Heart left ventricle (tissue), 16 donors: Measurements from ENCODE around the gene SPTBN4. TPM values are rescaled to one million over a fixed set of nuclear protein-coding genes. Genes with fewer than 3 reads are reported as not detected.

ENCODE experiments used
- ATAC-seq, 4 donors: fragments of 200-7000 bp; cut with Tn5 transposase; one replicate each; pipeline ENCODE4 v1.9.1; 2020 to 2022; ENCODE audit warnings: moderate library complexity in 4 of 4, mild to moderate bottlenecking in 3 of 4, moderate number of reproducible peaks in 1 of 4
- DNase-seq, 5 donors: peaks; one replicate each; pipeline ENCODE4 v3.0.0-alpha.2; 2020
- H3K27ac ChIP-seq, 12 donors: fragments of 200-600 bp; sonication (generic) in 4 of 12; one replicate each; pipeline versions ENCODE4 v1.5.0 to v1.8.0; 2016 to 2022; ENCODE audit warnings: mild to moderate bottlenecking in 2 of 12
- H3K27me3 ChIP-seq, 9 donors: fragments of 200-600 bp; sonication (generic) in 2 of 9; one replicate each; pipeline versions ENCODE4 v1.5.1 to v1.8.0; 2016 to 2022; ENCODE audit warnings: mild to moderate bottlenecking in 3 of 9
- H3K36me3 ChIP-seq, 9 donors: fragments of 200-600 bp; sonication (generic) in 2 of 9; one replicate each; pipeline versions ENCODE4 v1.5.0 to v1.8.0; 2018 to 2022; ENCODE audit warnings: mild to moderate bottlenecking in 2 of 9
- H3K4me1 ChIP-seq, 12 donors: fragments of 200-600 bp; sonication (generic) in 4 of 12; one replicate each; pipeline versions ENCODE4 v1.5.0 to v1.8.0; 2016 to 2022; ENCODE audit warnings: mild to moderate bottlenecking in 3 of 12
- H3K4me3 ChIP-seq, 12 donors: fragments of 200-600 bp; sonication (generic) in 4 of 12; one replicate each; pipeline versions ENCODE4 v1.5.0 to v1.8.0; 2017 to 2022; ENCODE audit warnings: mild to moderate bottlenecking in 9 of 12, moderate library complexity in 4 of 12
- H3K9me3 ChIP-seq, 12 donors: fragments of 200-600 bp; sonication (generic) in 4 of 12; one replicate each; pipeline versions ENCODE4 v1.5.0 to v1.8.0; 2016 to 2022; ENCODE audit warnings: mild to moderate bottlenecking in 1 of 12
- CTCF ChIP-seq, 12 donors: fragments of 200-600 bp; sonication (generic) in 4 of 12; IDR thresholded peaks; one replicate each; pipeline versions ENCODE4 v1.5.0 to v1.8.0; 2018 to 2022; ENCODE audit warnings: antibody characterized with exemption in 12 of 12, mild to moderate bottlenecking in 5 of 12
- POLR2A ChIP-seq, 2 donors: fragments of 450-650 bp; IDR thresholded peaks; one replicate each; pipeline ENCODE4 v1.6.1; 2017; ENCODE audit warnings: antibody characterized with exemption in 2 of 2, mild to moderate bottlenecking in 2 of 2, moderate library complexity in 2 of 2
- WGBS, 4 donors: extraction: QIAGEN DNeasy Blood & Tissue Kit in 2 of 4; methylation state at CpG; one replicate each; pipeline versions ENCODE4 v1.1.5 to v1.1.7; 2013 to 2018; 5-methylcytosine and 5-hydroxymethylcytosine counted together
- intact Hi-C, 10 donors: fragments of 100-400 bp; cut with DNase I; formaldehyde crosslinking; loops; one replicate each; pipeline versions ENCODE4 v1.11.1 to v1.14.2; 2022
- polyA plus RNA-seq, 2 donors: library from polyadenylated mRNA; stranded (reverse); fragments of 200-250 nt; gene quantifications; one replicate each; pipeline ENCODE4 v1.2.3, GENCODE V29; 2013
- total RNA-seq, 9 donors: library from RNA; depleted of rRNA in 2 of 9; stranded (reverse); fragments of >200 nt in 2 of 9; fragmentation: NEBNext Ultra II Directional in 3 of 9; extraction: Animal tissue kit (Norgen Biotek cat#: 25700) in 3 of 9; gene quantifications; one replicate each; pipeline versions ENCODE4 v1.1.0 to v1.2.4, GENCODE V29; 2016 to 2023
- donor health status: ischemic (EF 13 %, LVEDD 7.1; RV severe dilation, severe dysfunction).
- donor health status: healthy with polysubstance abuse.
- donor health status: DM: no; HTN: yes; CAD: no.
- donor health status: DM: no; HTN: no; CAD: no.
- donor health status: ischemic (EF 25% LVEDD 6.9; RV normal size, moderate dysfunction).
- donor health status: ischemic (EF 25% LVEDD 5.7; RV mildly dilated, moderate dysfunction).
- donor health status: healthy.
- donor health status: DM: yes; HTN: yes; CAD: no.
- donor health status: ischemic (EF 35%, LVEDD 5.7; RV mildly dilated, moderate dysfunction).
- donor health status: nonischemic (EF 11% LVEDD 7.7; RV severe dilation, severe dysfunction).
- donor health status: DM: yes; HTN: yes; CAD: no.
- donor health status: PGD.
- donor health status: ischemic (EF 29% LVEDD 5.4; RV normal size, mild dysfunction).
- donor health status: nonischemic (EF 23%, LVEDD 6.1; RV moderate dilation, normal function).

The SPTBN4 gene
- total and polyA plus RNA-seq, 11 donors, result 1.9 to 8.7 (median 4.2) TPM

GRCh38 chr19:40547836-40548235 lies 81.0 kb downstream of the SPTBN4 start:
- intact Hi-C loops, result loop anchor here in 3 of 10 donors (5.0 to 10.0 kb wide), 2 partner anchors 49 to 87 kb away; no protein-coding TSS in a partner anchor
- Histone ChIP-seq H3K9me3 (peaks cover 0 to 6% (median 0%) of the 10 kb centered on the region in 12 donors), H3K4me1 (peaks cover 0 to 9% (median 1%) of the 10 kb centered on the region in 12 donors), H3K27ac (no peak overlapping the region), H3K27me3 (peaks cover 0 to 35% (median 4%) of the 10 kb centered on the region in 9 donors), H3K36me3 (no peaks in the 10 kb centered on the region), H3K4me3 (no peak overlapping the region)
- WGBS, 4 donors, result 85 to 93% (median 91%) methylated on average over 1 of the region's 1 CpG
- ATAC-seq (no peak), DNase-seq (no peak)
- TF ChIP-seq CTCF (IDR thresholded peaks at IDR 0.05), result no peak
- no peak for TF ChIP-seq POLR2A (IDR thresholded peaks at IDR 0.05)

- intact Hi-C loops, result loop anchor here in 3 of 10 donors (5.0 to 10.0 kb wide), 2 partner anchors 48 to 86 kb away; no protein-coding TSS in a partner anchor
- Histone ChIP-seq H3K27me3 (peaks cover 0 to 49% (median 8%) of the 10 kb centered on the region in 9 donors), H3K27ac (no peak overlapping the region), H3K4me3 (no peak overlapping the region), H3K4me1 (peaks cover 0 to 4% (median 0%) of the 10 kb centered on the region in 12 donors), H3K36me3 (no peaks in the 10 kb centered on the region), H3K9me3 (peaks cover 0 to 6% (median 0%) of the 10 kb centered on the region in 12 donors)
- peak; percentile 41 to 80 (median 53) for DNase-seq
- peak in 3 of 4 donors; percentile 60 to 81 (median 71) for ATAC-seq
- 5 to 13% (median 8%) methylated on average over 25 to 43 of the region's 43 CpGs for WGBS, 4 donors
- TF ChIP-seq CTCF (IDR thresholded peaks at IDR 0.05), result peak; percentile 15 to 58 (median 38)
- TF ChIP-seq POLR2A (IDR thresholded peaks at IDR 0.05), result no peak
Observed at GRCh38 chr19:40549007-40549708, 82.4 kb downstream of the SPTBN4 start.

- intact Hi-C loops, result no loop called here
- WGBS, 4 donors, result 77 to 83% (median 82%) methylated on average over 4 of the region's 4 CpGs
- DNase-seq (no peak), ATAC-seq (no peak)
- Histone ChIP-seq H3K4me1 (peaks cover 0 to 4% (median 0%) of the 10 kb centered on the region in 12 donors), H3K4me3 (no peak overlapping the region), H3K27me3 (peaks cover 0 to 57% (median 8%) of the 10 kb centered on the region in 9 donors), H3K27ac (no peak overlapping the region), H3K9me3 (peaks cover 0 to 6% (median 0%) of the 10 kb centered on the region in 12 donors), H3K36me3 (no peaks in the 10 kb centered on the region)
- TF ChIP-seq CTCF (IDR thresholded peaks at IDR 0.05) (no peak), POLR2A (IDR thresholded peaks at IDR 0.05) (no peak)
Observed at GRCh38 chr19:40550951-40551350, 84.2 kb downstream of the SPTBN4 start.

- H3K4me1 ChIP-seq, result peaks cover 0 to 4% (median 0%) of the 10 kb centered on the region in 12 donors
- ATAC-seq, result no peak
- no peaks in the 10 kb centered on the region for H3K36me3 ChIP-seq
- H3K27ac ChIP-seq, result no peak overlapping the region
- intact Hi-C loops, result no loop called here
- TF ChIP-seq CTCF (IDR thresholded peaks at IDR 0.05), result no peak
- no peak for TF ChIP-seq POLR2A (IDR thresholded peaks at IDR 0.05)
- 90 to 97% (median 95%) methylated on average over 3 of the region's 3 CpGs for WGBS, 4 donors
- no peaks in the 10 kb centered on the region for H3K9me3 ChIP-seq
- DNase-seq, result peak in 1 of 5 donors; percentile 23
- H3K4me3 ChIP-seq, result no peak overlapping the region
- H3K27me3 ChIP-seq, result peaks cover 0 to 56% (median 8%) of the 10 kb centered on the region in 9 donors
Observed at GRCh38 chr19:40552848-40553247, 86.0 kb downstream of the SPTBN4 start.
